Left lung (tissue), 10 donors: Measurements from ENCODE around the gene CHGA. TPM values are rescaled to one million over a fixed set of nuclear protein-coding genes. Genes with fewer than 3 reads are reported as not detected.

Source experiments
- ATAC-seq: fragments of 200-7000 bp; cut with Tn5 transposase; one replicate; pipeline ENCODE4 v1.9.1; 2020; ENCODE audit warnings: moderate library complexity
- DNase-seq, 4 donors: peaks; one replicate each; pipeline ENCODE4 v3.0.0-alpha.2; 2013 to 2020
- H3K27ac ChIP-seq, 2 donors: fragments of 200-600 bp; sonication (generic) in 1 of 2; one replicate each; pipeline versions ENCODE4 v1.5.0 to v1.8.0; 2020 to 2021
- H3K27me3 ChIP-seq, 2 donors: fragments of 200-600 bp; sonication (generic) in 1 of 2; one replicate each; pipeline versions ENCODE4 v1.5.0 to v1.8.0; 2020 to 2021
- H3K36me3 ChIP-seq, 2 donors: fragments of 200-600 bp; sonication (generic) in 1 of 2; one replicate each; pipeline versions ENCODE4 v1.5.0 to v1.8.0; 2020 to 2021
- H3K4me1 ChIP-seq, 2 donors: fragments of 200-600 bp; one replicate each; pipeline ENCODE4 v1.8.0; 2021
- H3K4me3 ChIP-seq, 2 donors: fragments of 200-600 bp; sonication (generic) in 1 of 2; one replicate each; pipeline versions ENCODE4 v1.5.0 to v1.8.0; 2020 to 2021; ENCODE audit warnings: mild to moderate bottlenecking in 1 of 2
- H3K9me3 ChIP-seq, 2 donors: fragments of 200-600 bp; sonication (generic) in 1 of 2; one replicate each; pipeline versions ENCODE4 v1.5.0 to v1.8.0; 2020 to 2021
- CTCF ChIP-seq, 2 donors: fragments of 200-600 bp; sonication (generic) in 1 of 2; IDR thresholded peaks; one replicate each; pipeline versions ENCODE4 v1.5.0 to v1.8.0; 2021; ENCODE audit warnings: antibody characterized with exemption in 2 of 2
- intact Hi-C, 2 donors: fragments of 100-400 bp; cut with DNase I; formaldehyde crosslinking; loops; one replicate each; pipeline versions ENCODE4 v1.11.2 to v1.14.2; 2022
- polyA plus RNA-seq, 6 donors: library from polyadenylated mRNA; unstranded; fragments of 120-200 nt; gene quantifications; one replicate each; pipeline ENCODE4 v1.2.1, GENCODE V29; 2013; ENCODE audit not compliant: insufficient read length in 6 of 6
- total RNA-seq, 2 donors: library from RNA; stranded (reverse); fragmentation: NEBNext Ultra II Directional; extraction: Animal tissue kit (Norgen Biotek cat#: 25700); gene quantifications; one replicate each; pipeline ENCODE4 v1.2.1, GENCODE V29; 2021
- donor health status: DM: no; HTN: yes; CAD: no.
- donor health status: DM: no; HTN: no; CAD: no.

The CHGA gene
- total and polyA plus RNA-seq, 8 donors, result 0.12 to 4.5 (median 3.1) TPM; not detected in 1

GRCh38 chr14:92897922-92898565, 24.9 kb upstream of the CHGA start:
- Histone ChIP-seq H3K27ac (no peak overlapping the region), H3K4me1 (no peaks in the 10 kb centered on the region), H3K36me3 (no peaks in the 10 kb centered on the region), H3K9me3 (peaks cover 0 to 11% of the 10 kb centered on the region in 2 donors), H3K4me3 (no peak overlapping the region), H3K27me3 (peaks cover 0 to 61% of the 10 kb centered on the region in 2 donors)
- TF ChIP-seq CTCF (IDR thresholded peaks at IDR 0.05), result no peak
- ATAC-seq, result no peak
- intact Hi-C loops, result no loop called here
- no peak for DNase-seq

- H3K36me3 ChIP-seq, result no peaks in the 10 kb centered on the region
- H3K4me3 ChIP-seq, result no peak overlapping the region
- no peak for TF ChIP-seq CTCF (IDR thresholded peaks at IDR 0.05)
- intact Hi-C loops, result no loop called here
- peaks cover 0 to 5% of the 10 kb centered on the region in 2 donors for H3K9me3 ChIP-seq
- no peak overlapping the region for H3K27ac ChIP-seq
- ATAC-seq (no peak), DNase-seq (no peak)
- no peaks in the 10 kb centered on the region for H3K4me1 ChIP-seq
- H3K27me3 ChIP-seq, result peaks cover 0 to 67% of the 10 kb centered on the region in 2 donors
Observed at GRCh38 chr14:92898566-92899131, 24.3 kb upstream of the CHGA start.

- H3K4me1 ChIP-seq, result no peaks in the 10 kb centered on the region
- H3K36me3 ChIP-seq, result no peaks in the 10 kb centered on the region
- ATAC-seq (no peak), DNase-seq (no peak)
- no peak for TF ChIP-seq CTCF (IDR thresholded peaks at IDR 0.05)
- H3K27me3 ChIP-seq, result peaks cover 0 to 76% of the 10 kb centered on the region in 2 donors
- intact Hi-C loops, result no loop called here
- no peaks in the 10 kb centered on the region for H3K9me3 ChIP-seq
- no peak overlapping the region for H3K27ac ChIP-seq
- no peak overlapping the region for H3K4me3 ChIP-seq
Observed at GRCh38 chr14:92900660-92901059, 22.3 kb upstream of the CHGA start.

GRCh38 chr14:92902191-92902590, 20.8 kb upstream of the CHGA start:
- Histone ChIP-seq H3K36me3 (no peaks in the 10 kb centered on the region), H3K27me3 (peaks cover 0 to 66% of the 10 kb centered on the region in 2 donors), H3K4me3 (no peak overlapping the region), H3K9me3 (no peaks in the 10 kb centered on the region), H3K4me1 (no peaks in the 10 kb centered on the region), H3K27ac (no peak overlapping the region)
- no peak for TF ChIP-seq CTCF (IDR thresholded peaks at IDR 0.05)
- intact Hi-C loops, result no loop called here
- no peak for DNase-seq
- ATAC-seq, result no peak

- intact Hi-C loops, result no loop called here
- Histone ChIP-seq H3K27me3 (peaks cover 0 to 63% of the 10 kb centered on the region in 2 donors), H3K27ac (no peak overlapping the region), H3K4me1 (no peaks in the 10 kb centered on the region), H3K9me3 (no peaks in the 10 kb centered on the region), H3K36me3 (no peaks in the 10 kb centered on the region), H3K4me3 (no peak overlapping the region)
- no peak for TF ChIP-seq CTCF (IDR thresholded peaks at IDR 0.05)
- ATAC-seq, result no peak
- DNase-seq, result no peak
Observed at GRCh38 chr14:92902726-92903125, 20.2 kb upstream of the CHGA start.
